ENCODE results near the gene RORC.
"Not testable (repeated sequence)": the region's sequence is repeated elsewhere in the genome, so short reads cannot be mapped to it uniquely, and the experiment has no call there.

RORC gene

DNA sequence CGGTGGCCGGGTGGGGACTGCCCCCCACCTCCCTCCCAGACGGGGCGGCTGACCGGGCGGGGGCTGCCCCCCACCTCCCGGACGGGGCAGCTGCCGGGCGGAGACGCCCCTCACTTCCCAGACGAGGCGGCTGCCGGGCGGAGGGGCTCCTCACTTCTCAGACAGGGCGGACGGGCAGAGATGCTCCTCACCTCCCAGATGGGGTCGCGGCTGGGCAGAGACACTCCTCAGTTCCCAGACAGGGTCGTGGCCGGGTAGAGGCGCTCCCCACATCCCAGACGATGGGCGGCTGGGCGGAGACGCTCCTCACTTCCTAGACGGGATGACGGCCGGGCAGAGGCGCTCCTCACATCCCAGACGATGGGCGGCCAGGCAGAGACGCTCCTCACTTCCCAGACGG lies 62.3 kb downstream of the RORC start:
- DNase-seq = not testable (repeated sequence)

DNA sequence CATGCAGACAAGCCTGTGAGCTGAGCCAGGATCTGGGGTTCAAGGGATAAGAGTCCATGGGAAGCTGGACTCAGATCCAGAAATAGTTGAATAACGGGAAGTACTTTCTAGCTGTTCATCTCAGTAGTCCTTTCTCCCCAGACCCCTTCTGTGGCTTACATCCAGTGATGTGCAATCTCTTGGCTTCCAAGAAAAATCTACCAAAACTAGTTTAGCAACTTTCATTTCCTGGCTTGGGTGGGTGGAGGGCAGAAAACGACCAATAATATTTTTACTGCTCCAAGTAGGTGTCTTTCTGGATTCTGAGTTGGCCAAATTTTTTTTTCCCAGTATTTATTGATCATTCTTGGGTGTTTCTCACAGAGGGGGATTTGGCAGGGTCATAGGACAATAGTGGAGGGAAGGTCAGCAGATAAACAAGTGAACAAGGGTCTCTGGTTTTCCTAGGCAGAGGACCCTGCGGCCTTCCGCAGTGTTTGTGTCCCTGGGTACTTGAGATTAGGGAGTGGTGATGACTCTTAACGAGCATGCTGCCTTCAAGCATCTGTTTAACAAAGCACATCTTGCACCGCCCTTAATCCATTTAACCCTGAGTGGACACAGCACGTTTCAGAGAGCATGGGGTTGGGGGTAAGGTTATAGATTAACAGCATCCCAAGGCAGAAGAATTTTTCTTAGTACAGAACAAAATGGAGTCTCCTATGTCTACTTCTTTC lies 63.1 kb downstream of the RORC start:
- DNase-seq = not testable (repeated sequence)

GRCh38 chr1:151763990-151764389 lies 67.6 kb downstream of the RORC start:
- DNase-seq = no peak

- peak; percentile 74 for DNase-seq
Observed at GRCh38 chr1:151762941-151763921, 68.4 kb downstream of the RORC start, which contains the start of gene MRPL9. Gene MRPL9, minus strand, starts transcription at chr1:151763496. Its CDS starts 17 bp downstream, at chr1:151763479.

GRCh38 chr1:151760597-151761385 lies 70.8 kb downstream of the RORC start:
- no peak for DNase-seq

DNA sequence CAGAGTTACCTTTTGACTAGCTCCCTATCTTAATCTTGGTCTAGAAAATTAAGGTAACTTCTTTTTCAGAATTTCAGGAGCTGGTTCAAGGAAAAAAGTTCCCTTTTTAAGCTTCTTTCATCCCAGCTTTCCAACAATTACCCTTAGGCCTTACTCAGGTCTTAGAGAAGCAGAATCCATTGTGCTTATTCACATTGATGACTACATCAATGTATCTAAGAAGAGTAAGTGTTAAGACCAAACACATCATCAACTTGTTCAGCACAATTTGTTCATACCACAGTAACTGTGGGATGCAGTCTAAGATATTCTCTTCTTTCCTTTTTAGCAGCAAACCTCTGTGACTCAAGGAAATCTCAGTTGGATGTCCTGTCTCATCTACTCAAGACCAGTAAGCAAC lies 72.4 kb downstream of the RORC start:
- DNase-seq = no peak

- DNase-seq = no peak
Observed at GRCh38 chr1:151756291-151756690, 75.3 kb downstream of the RORC start.

All from activated gamma-delta T cell (primary cell).